Fibroblast of skin of back (primary cell): ENCODE measurements around the gene SHC1.

Experiments used
- DNase-seq: peaks from one replicate; pipeline ENCODE4 v3.0.0-alpha.2; 2013

SHC1 gene

GRCh38 chr1:154956544-154956941, 14.0 kb downstream of the SHC1 start:
- DNase-seq = no peak

GRCh38 chr1:154955718-154956543, 14.6 kb downstream of the SHC1 start, which contains the start of gene PBXIP1:
PBXIP1 (minus strand) TSS chr1:154956099; CDS start chr1:154953721, 2,378 bp downstream.
- peak; percentile 92 for DNase-seq

GRCh38 chr1:154955039-154955717, 15.4 kb downstream of the SHC1 start:
- peak; percentile 64 for DNase-seq

GRCh38 chr1:154954541-154954940, 16.0 kb downstream of the SHC1 start:
- DNase-seq = no peak

GRCh38 chr1:154953611-154954038, 16.9 kb downstream of the SHC1 start:
- DNase-seq = no peak

- DNase-seq = no peak
These were observed 17.9 kb downstream of the SHC1 start for GRCh38 chr1:154952664-154953063.

- DNase-seq = no peak
These were observed 18.5 kb downstream of the SHC1 start for GRCh38 chr1:154951901-154952657.

GRCh38 chr1:154948079-154948478, 22.5 kb downstream of the SHC1 start:
- no peak for DNase-seq

- DNase-seq = no peak
These were observed 24.3 kb downstream of the SHC1 start for GRCh38 chr1:154945962-154946850.

- DNase-seq = no peak
These were observed 25.2 kb downstream of the SHC1 start for GRCh38 chr1:154945160-154945961.

GRCh38 chr1:154944401-154945159, 26.0 kb downstream of the SHC1 start:
- no peak for DNase-seq

GRCh38 chr1:154943649-154944400, 26.7 kb downstream of the SHC1 start:
- DNase-seq = no peak

GRCh38 chr1:154941333-154942013, 29.1 kb downstream of the SHC1 start:
- DNase-seq = no peak

- DNase-seq = no peak
These were observed 29.8 kb downstream of the SHC1 start for GRCh38 chr1:154940651-154941194.

GRCh38 chr1:154940213-154940560, 30.4 kb downstream of the SHC1 start:
- DNase-seq = no peak

GRCh38 chr1:154938604-154939399, 31.7 kb downstream of the SHC1 start:
- no peak for DNase-seq

- DNase-seq = no peak
These were observed 32.6 kb downstream of the SHC1 start for GRCh38 chr1:154937988-154938386.
